HCT116 (cell line): Measurements from ENCODE around the gene TOM1L1. TPM values are rescaled to one million over a fixed set of nuclear protein-coding genes. Genes with fewer than 3 reads are reported as not detected.

ENCODE experiments used
- ATAC-seq: fragments of 200-7000 bp; cut with Tn5 transposase; 2 replicates; pipeline ENCODE4 v1.9.1; 2020; ENCODE audit warnings: mild to moderate bottlenecking, moderate library complexity
- BruUV-seq: library from RNA; stranded (reverse); fragments of 400-500 nt; replicated peaks from 2 replicates; lab custom pipeline; 2021; lab: Mats Ljungman, UMichigan
- CTCF ChIA-PET: fragments of 300-600 bp; sonication (Branson Sonifier 250); formaldehyde crosslinking; loops from one replicate; lab custom pipeline; 2021; ENCODE audit warnings: antibody characterized with exemption; lab: Charles Lee
- POLR2A ChIA-PET: fragments of 300-600, 350-600 bp; sonication (Branson Sonifier 250); formaldehyde crosslinking; loops from one replicate; lab custom pipeline; 2021; ENCODE audit warnings: antibody characterized with exemption; lab: Charles Lee
- RAD21 ChIA-PET, 2 experiments: fragments of 300-600 bp; sonication (Branson Sonifier 250); formaldehyde crosslinking; loops; one replicate each; lab custom pipeline; 2023; ENCODE audit warnings: low total read pairs in 2 of 2; ENCODE audit not compliant: uncharacterized antibody in 2 of 2, unreplicated experiment in 2 of 2, low non-redundant PET in 1 of 2; lab: Charles Lee
- DNase-seq: peaks from one replicate; pipeline ENCODE4 v3.0.0-alpha.2; 2010; ENCODE audit warnings: low read depth, low spot score
- H2AFZ ChIP-seq: fragments of 200-600 bp; shearing (Covaris generic), sonication (generic); 2 replicates; pipeline ENCODE4 v1.6.1; 2017; ENCODE audit warnings: low read depth, mixed run types, mixed read lengths, antibody characterized with exemption, low read length; ENCODE audit not compliant: poor library complexity, severe bottlenecking
- H3K27ac ChIP-seq: 2 replicates; pipeline ENCODE4 v1.5.1; 2012; ENCODE audit warnings: low read depth, low read length
- H3K27me3 ChIP-seq: fragments of 200-600 bp; sonication (generic); 2 replicates; pipeline ENCODE4 v1.6.1; 2016; ENCODE audit warnings: mixed run types, low read length, mixed read lengths; ENCODE audit not compliant: insufficient read depth
- H3K36me3 ChIP-seq, 2 experiments: fragments of 200-500 bp in 1 of 2; fragments of 200-600 bp in 1 of 2; sonication (Bioruptor generic) in 1 of 2; sonication (generic) in 1 of 2; 2 replicates each; pipeline versions ENCODE4 v1.5.1 to v1.6.1; 2014 to 2016; ENCODE audit warnings: low read length in 2 of 2, inconsistent platforms in 1 of 2, mixed read lengths in 1 of 2, mixed run types in 1 of 2; ENCODE audit not compliant: insufficient read depth in 2 of 2, control insufficient read depth in 1 of 2
- H3K4me1 ChIP-seq, 2 experiments: fragments of 200-600 bp in 1 of 2; sonication (generic) in 1 of 2; 2 replicates each; pipeline versions ENCODE4 v1.5.1 to v1.6.1; 2012 to 2017; ENCODE audit warnings: low read length in 2 of 2, inconsistent platforms in 1 of 2, mild to moderate bottlenecking in 1 of 2, mixed read lengths in 1 of 2, mixed run types in 1 of 2, moderate library complexity in 1 of 2; ENCODE audit not compliant: insufficient read depth in 2 of 2, control insufficient read depth in 1 of 2
- H3K4me2 ChIP-seq: fragments of 200-600 bp; sonication (generic); 2 replicates; pipeline ENCODE4 v1.6.1; 2017; ENCODE audit warnings: mixed run types, low read length, mixed read lengths
- H3K4me3 ChIP-seq, 2 experiments: fragments of 200-600 bp in 1 of 2; sonication (generic) in 1 of 2; replicated peaks in 1 of 2; 2 replicates each; pipeline ENCODE4 v1.5.1; 2011 to 2016; ENCODE audit warnings: low read length in 2 of 2, control low read depth in 1 of 2, low read depth in 1 of 2, mild to moderate bottlenecking in 1 of 2, mixed read lengths in 1 of 2, mixed run types in 1 of 2
- H3K79me2 ChIP-seq: fragments of 200-600 bp; sonication (generic); 2 replicates; pipeline ENCODE4 v1.6.1; 2017; ENCODE audit warnings: mild to moderate bottlenecking, mixed run types, low read length, moderate library complexity, mixed read lengths; ENCODE audit not compliant: insufficient read depth
- H3K9ac ChIP-seq: fragments of 200-600 bp; sonication (generic); 2 replicates; pipeline ENCODE4 v1.6.1; 2016; ENCODE audit warnings: low read length, mixed read lengths
- H3K9me2 ChIP-seq: fragments of 200-600 bp; sonication (generic), shearing (Covaris generic); 2 replicates; pipeline ENCODE4 v1.6.1; 2017; ENCODE audit warnings: mixed run types, mild to moderate bottlenecking, moderate library complexity; ENCODE audit not compliant: insufficient read depth
- H3K9me3 ChIP-seq, 2 experiments: fragments of 200-500 bp in 1 of 2; fragments of 200-600 bp in 1 of 2; sonication (Bioruptor generic) in 1 of 2; sonication (generic) in 1 of 2; 2 replicates each; pipeline ENCODE4 v1.6.1; 2014 to 2017; ENCODE audit warnings: low read length in 2 of 2, mixed read lengths in 2 of 2, inconsistent platforms in 1 of 2, low read depth in 1 of 2, mild to moderate bottlenecking in 1 of 2, mixed run types in 1 of 2, moderate library complexity in 1 of 2; ENCODE audit not compliant: control insufficient read depth in 1 of 2, insufficient read depth in 1 of 2
- H4K20me1 ChIP-seq: fragments of 200-600 bp; sonication (generic), shearing (Covaris generic); 2 replicates; pipeline ENCODE4 v1.6.1; 2017; ENCODE audit warnings: mixed run types, mild to moderate bottlenecking, moderate library complexity; ENCODE audit not compliant: insufficient read depth
- ATF3 ChIP-seq: IDR thresholded peaks from 2 replicates; pipeline ENCODE4 v1.6.1; 2012
- CBX3 ChIP-seq: IDR thresholded peaks from 2 replicates; pipeline ENCODE4 v1.6.1; 2012; ENCODE audit warnings: low read depth
- CEBPB ChIP-seq: IDR thresholded peaks from 2 replicates; pipeline ENCODE4 v1.6.1; 2012; ENCODE audit warnings: low read depth
- CTCF ChIP-seq, 3 experiments: fragments of 200-600 bp in 1 of 3; sonication (generic) in 1 of 3; IDR thresholded peaks in 2 of 3; conservative IDR thresholded peaks in 1 of 3; 2 replicates each; pipeline ENCODE4 v1.5.1; 2012 to 2017; ENCODE audit warnings: low read depth in 2 of 3, low read length in 2 of 3, antibody characterized with exemption in 1 of 3, borderline replicate concordance in 1 of 3, control low read depth in 1 of 3, mild to moderate bottlenecking in 1 of 3, mixed read lengths in 1 of 3, mixed run types in 1 of 3, moderate library complexity in 1 of 3; ENCODE audit not compliant: insufficient read depth in 1 of 3
- EGR1 ChIP-seq: IDR thresholded peaks from 2 replicates; pipeline ENCODE4 v1.6.1; 2012; ENCODE audit warnings: low read depth
- EZH2 ChIP-seq: fragments of 200-600 bp; sonication (generic); IDR thresholded peaks from 2 replicates; pipeline ENCODE4 v1.6.1; 2017; ENCODE audit warnings: antibody characterized with exemption, mixed run types
- FOSL1 ChIP-seq: IDR thresholded peaks from 2 replicates; pipeline ENCODE4 v1.6.1; 2012; ENCODE audit warnings: low read depth
- MAX ChIP-seq: IDR thresholded peaks from 2 replicates; pipeline ENCODE4 v1.6.1; 2012
- POLR2A ChIP-seq: IDR thresholded peaks from 2 replicates; pipeline ENCODE4 v1.7.0; 2011; ENCODE audit warnings: borderline replicate concordance; ENCODE audit not compliant: insufficient read depth, insufficient read length; ENCODE audit errors: extremely low read depth
- SIN3A ChIP-seq: IDR thresholded peaks from 2 replicates; pipeline ENCODE4 v1.6.1; 2012; ENCODE audit warnings: low read depth
- SRF ChIP-seq: IDR thresholded peaks from 2 replicates; pipeline ENCODE4 v1.6.1; 2012; ENCODE audit warnings: low read depth
- YY1 ChIP-seq: IDR thresholded peaks from 2 replicates; pipeline ENCODE4 v1.6.1; 2011; ENCODE audit warnings: low read length, low read depth, moderate library complexity, mild to moderate bottlenecking; ENCODE audit not compliant: insufficient replicate concordance; ENCODE audit errors: extremely low read depth
- ZFX ChIP-seq: fragments of 450-650 bp; IDR thresholded peaks from 2 replicates; pipeline ENCODE4 v1.6.1; 2017
- ZNF274 ChIP-seq: fragments of 200-500 bp; sonication (Bioruptor generic); IDR thresholded peaks from 2 replicates; pipeline ENCODE4 v1.6.1; 2014; ENCODE audit warnings: mild to moderate bottlenecking, low read depth, low read length, inconsistent platforms
- intact Hi-C: fragments of 100-400 bp; cut with micrococcal nuclease; formaldehyde crosslinking; loops from 2 replicates; pipeline ENCODE4 v1.10.0; 2022
- total RNA-seq: library from RNA; stranded (reverse); gene quantifications from one replicate; pipeline ENCODE4 v1.2.1, GENCODE V29; 2021; ENCODE audit not compliant: unreplicated experiment

The TOM1L1 gene
- total RNA-seq, 1 experiment from 2014 or later, result 70.8 TPM

GRCh38 chr17:54982399-54982798, 81.7 kb downstream of the TOM1L1 start:
- RAD21 ChIA-PET, result no interaction called here
- Histone ChIP-seq H3K9me2 (no peaks in the 10 kb centered on the region), H3K4me2 (no peak overlapping the region), H3K79me2 (peaks cover 13% of the 10 kb centered on the region; the same call in 1 of the 2 replicates), H3K4me3 (no peak overlapping the region), H4K20me1 (no peaks in the 10 kb centered on the region), H3K9ac (no peak overlapping the region), H2AFZ (no peak overlapping the region), H3K27me3 (no peaks in the 10 kb centered on the region), H3K9me3 (no peaks in the 10 kb centered on the region), H3K27ac (no peak overlapping the region), H3K36me3 (no peaks in the 10 kb centered on the region), H3K4me1 (no peaks in the 10 kb centered on the region)
- intact Hi-C loops, result no loop called here
- POLR2A ChIA-PET, result no interaction called here
- CTCF ChIA-PET, result no interaction called here
- no TSS peak for BruUV-seq
- no peak for DNase-seq
- no peak for TF ChIP-seq SRF
- no peak for TF ChIP-seq CEBPB
- no peak for TF ChIP-seq YY1
- ATAC-seq, result no peak

GRCh38 chr17:54983260-54983659, 82.6 kb downstream of the TOM1L1 start:
- no peaks in the 10 kb centered on the region for H3K4me1 ChIP-seq
- H3K9ac ChIP-seq, result no peak overlapping the region
- intact Hi-C loops, result no loop called here
- TF ChIP-seq ZFX, result no peak
- no peak for TF ChIP-seq ATF3
- no peak for TF ChIP-seq CTCF (IDR thresholded peaks at IDR 0.05 in 2 of 3, conservative IDR thresholded peaks at IDR 0.05 in 1 of 3; ENCODE audit: borderline replicate concordance in 1 of 3, insufficient read depth in 1 of 3, low read depth in 2 of 3, low read length in 2 of 3)
- no peak for TF ChIP-seq CEBPB
- TF ChIP-seq FOSL1, result no peak
- TF ChIP-seq ZNF274, result no peak
- TF ChIP-seq EZH2, result no peak
- TF ChIP-seq EGR1, result no peak
- TF ChIP-seq MAX, result no peak
- TF ChIP-seq CBX3, result no peak
- TF ChIP-seq SIN3A, result no peak
- TF ChIP-seq POLR2A, result no peak
- TF ChIP-seq SRF, result no peak
- no peaks in the 10 kb centered on the region for H3K9me2 ChIP-seq
- H3K79me2 ChIP-seq, result peaks cover 10% of the 10 kb centered on the region; the same call in 1 of the 2 replicates
- no peaks in the 10 kb centered on the region for H3K9me3 ChIP-seq
- ChIA-PET RAD21 (no interaction called here), CTCF (no interaction called here), POLR2A (no interaction called here)
- no peaks in the 10 kb centered on the region for H3K36me3 ChIP-seq
- no peak overlapping the region for H2AFZ ChIP-seq
- no TSS peak for BruUV-seq
- ATAC-seq (no peak), DNase-seq (no peak)
- H4K20me1 ChIP-seq, result no peaks in the 10 kb centered on the region
- no peaks in the 10 kb centered on the region for H3K27me3 ChIP-seq
- H3K4me3 ChIP-seq, result no peak overlapping the region
- no peak overlapping the region for H3K27ac ChIP-seq
- H3K4me2 ChIP-seq, result no peak overlapping the region
